Measurements from ENCODE around the gene HIGD2A. TPM values are rescaled to one million over a fixed set of nuclear protein-coding genes. Genes with fewer than 3 reads are reported as not detected.

Gene HIGD2A
- total and polyA plus RNA-seq, 11 donors: 177 to 454 (median 222) TPM

- WGBS, 4 donors: 86 to 88% (median 88%) methylated on average over 4 of the region's 4 CpGs
- intact Hi-C loops (cut with DNase I): loop anchor here in 4 of 10 donors (10.0 kb wide), 3 partner anchors 125 to 245 kb away; partner anchors contain the start of genes CDHR2 (in 2 of the 4) and RNF44 (in 1 of the 4)
- H3K4me3 ChIP-seq: no peak overlapping the region
These were observed 21.2 kb downstream of the HIGD2A start for GRCh38 chr5:176409765-176410164.

GRCh38 chr5:176410486-176411180, 22.1 kb downstream of the HIGD2A start:
- H3K36me3 ChIP-seq: peaks cover 0 to 52% (median 43%) of the 10 kb centered on the region in 9 donors

More at GRCh38 chr5:176409765-176410164, 21.2 kb downstream of the HIGD2A start:
- H3K27ac ChIP-seq: no peak overlapping the region
- H3K9me3 ChIP-seq: no peaks in the 10 kb centered on the region
- no peak for ATAC-seq
- H3K27me3 ChIP-seq: no peaks in the 10 kb centered on the region
- H3K36me3 ChIP-seq: peaks cover 0 to 60% (median 51%) of the 10 kb centered on the region in 9 donors
- H3K4me1 ChIP-seq: peaks cover 10 to 70% (median 35%) of the 10 kb centered on the region in 12 donors
- TF ChIP-seq POLR2A (IDR thresholded peaks at IDR 0.05): no peak
- DNase-seq: no peak

GRCh38 chr5:176412517-176413254, 24.1 kb downstream of the HIGD2A start:
- H3K27ac ChIP-seq: peak overlapping the region in 9 of 12 donors; percentile 27 to 72 (median 59)
- H3K36me3 ChIP-seq: peaks cover 0 to 31% (median 24%) of the 10 kb centered on the region in 9 donors
- TF ChIP-seq, protein P1, sequence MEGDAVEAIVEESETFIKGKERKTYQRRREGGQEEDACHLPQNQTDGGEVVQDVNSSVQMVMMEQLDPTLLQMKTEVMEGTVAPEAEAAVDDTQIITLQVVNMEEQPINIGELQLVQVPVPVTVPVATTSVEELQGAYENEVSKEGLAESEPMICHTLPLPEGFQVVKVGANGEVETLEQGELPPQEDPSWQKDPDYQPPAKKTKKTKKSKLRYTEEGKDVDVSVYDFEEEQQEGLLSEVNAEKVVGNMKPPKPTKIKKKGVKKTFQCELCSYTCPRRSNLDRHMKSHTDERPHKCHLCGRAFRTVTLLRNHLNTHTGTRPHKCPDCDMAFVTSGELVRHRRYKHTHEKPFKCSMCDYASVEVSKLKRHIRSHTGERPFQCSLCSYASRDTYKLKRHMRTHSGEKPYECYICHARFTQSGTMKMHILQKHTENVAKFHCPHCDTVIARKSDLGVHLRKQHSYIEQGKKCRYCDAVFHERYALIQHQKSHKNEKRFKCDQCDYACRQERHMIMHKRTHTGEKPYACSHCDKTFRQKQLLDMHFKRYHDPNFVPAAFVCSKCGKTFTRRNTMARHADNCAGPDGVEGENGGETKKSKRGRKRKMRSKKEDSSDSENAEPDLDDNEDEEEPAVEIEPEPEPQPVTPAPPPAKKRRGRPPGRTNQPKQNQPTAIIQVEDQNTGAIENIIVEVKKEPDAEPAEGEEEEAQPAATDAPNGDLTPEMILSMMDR (IDR thresholded peaks at IDR 0.05): no peak
- no peak for TF ChIP-seq POLR2A (IDR thresholded peaks at IDR 0.05)
- H3K4me1 ChIP-seq: peaks cover 10 to 75% (median 45%) of the 10 kb centered on the region in 12 donors
- DNase-seq (no peak), ATAC-seq (no peak)
- 68 to 78% (median 75%) methylated on average over 8 to 10 of the region's 10 CpGs for WGBS, 4 donors
- H3K4me3 ChIP-seq: no peak overlapping the region
- intact Hi-C loops (cut with DNase I): loop anchor here in 4 of 10 donors (10.0 kb wide), 3 partner anchors 122 to 242 kb away; partner anchors contain the start of genes CDHR2 (in 2 of the 4) and RNF44 (in 1 of the 4)
- H3K9me3 ChIP-seq: no peaks in the 10 kb centered on the region
- no peaks in the 10 kb centered on the region for H3K27me3 ChIP-seq

More at GRCh38 chr5:176410486-176411180, 22.1 kb downstream of the HIGD2A start:
- Histone ChIP-seq H3K27ac (no peak overlapping the region), H3K27me3 (no peaks in the 10 kb centered on the region), H3K4me1 (peaks cover 10 to 78% (median 42%) of the 10 kb centered on the region in 12 donors), H3K9me3 (no peaks in the 10 kb centered on the region), H3K4me3 (no peak overlapping the region)
- intact Hi-C loops (cut with DNase I): loop anchor here in 4 of 10 donors (10.0 kb wide), 3 partner anchors 124 to 244 kb away; partner anchors contain the start of genes CDHR2 (in 2 of the 4) and RNF44 (in 1 of the 4)
- ATAC-seq: no peak
- no peak for TF ChIP-seq POLR2A (IDR thresholded peaks at IDR 0.05)
- TF ChIP-seq, protein P1 (IDR thresholded peaks at IDR 0.05): no peak
- DNase-seq: no peak
- WGBS, 4 donors: 93 to 95% (median 94%) methylated on average over 3 to 5 of the region's 5 CpGs

DNA sequence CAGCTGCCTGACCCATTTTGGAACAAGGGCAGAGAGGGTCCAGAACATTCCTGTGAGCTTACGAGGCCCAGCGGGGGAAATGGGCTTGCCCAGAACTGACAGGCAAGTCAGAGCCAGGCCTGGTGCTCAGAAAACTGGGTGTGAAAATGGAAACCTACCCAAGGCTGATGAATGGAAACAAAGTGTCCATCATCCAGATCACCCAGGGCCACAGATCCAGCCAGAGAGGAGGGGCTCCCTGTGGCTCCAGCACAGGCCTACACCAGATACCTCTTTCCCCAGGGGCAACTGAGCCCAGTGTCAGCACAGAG, 24.7 kb downstream of the HIGD2A start:
- TF ChIP-seq, protein P1 (IDR thresholded peaks at IDR 0.05): no peak
- no peak for TF ChIP-seq POLR2A (IDR thresholded peaks at IDR 0.05)
- peak overlapping the region in 8 of 12 donors; percentile 27 to 72 (median 62) for H3K27ac ChIP-seq
- no peaks in the 10 kb centered on the region for H3K9me3 ChIP-seq
- no peak overlapping the region for H3K4me3 ChIP-seq
- H3K27me3 ChIP-seq: no peaks in the 10 kb centered on the region
- intact Hi-C loops (cut with DNase I): loop anchor here in 4 of 10 donors (10.0 kb wide), 3 partner anchors 122 to 242 kb away; partner anchors contain the start of genes CDHR2 (in 2 of the 4) and RNF44 (in 1 of the 4)
- 30 to 53% (median 45%) methylated on average over 2 of the region's 2 CpGs for WGBS, 4 donors
- DNase-seq: peak in 2 of 5 donors; percentile 67 to 76
- peaks cover 0 to 27% (median 21%) of the 10 kb centered on the region in 9 donors for H3K36me3 ChIP-seq
- peak; percentile 21 to 64 (median 40) for ATAC-seq
- H3K4me1 ChIP-seq: peaks cover 10 to 70% (median 42%) of the 10 kb centered on the region in 12 donors
